ENCODE measurements around the gene SLC9A5.

DNA sequence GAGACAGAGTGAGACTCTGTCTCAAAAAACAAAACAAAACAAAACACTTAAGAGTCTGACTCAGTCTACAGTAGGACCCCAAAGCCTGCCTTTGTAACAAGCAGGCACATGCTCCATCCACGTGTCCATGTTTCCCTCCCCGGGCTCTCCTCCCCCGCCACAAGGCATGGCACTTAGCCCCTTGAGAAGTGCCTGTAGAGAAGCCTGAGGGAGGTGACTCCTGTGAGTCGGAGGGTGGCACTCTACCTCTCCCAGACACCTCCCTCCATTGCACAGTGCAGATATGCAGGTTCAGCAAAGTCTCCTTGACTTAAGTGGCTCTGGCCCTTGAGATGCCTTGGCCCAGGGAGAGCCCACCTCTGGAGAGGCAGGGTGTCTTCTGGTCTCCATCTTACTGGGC lies 8.3 kb upstream of the SLC9A5 start:
- TF ChIP-seq, protein P1, sequence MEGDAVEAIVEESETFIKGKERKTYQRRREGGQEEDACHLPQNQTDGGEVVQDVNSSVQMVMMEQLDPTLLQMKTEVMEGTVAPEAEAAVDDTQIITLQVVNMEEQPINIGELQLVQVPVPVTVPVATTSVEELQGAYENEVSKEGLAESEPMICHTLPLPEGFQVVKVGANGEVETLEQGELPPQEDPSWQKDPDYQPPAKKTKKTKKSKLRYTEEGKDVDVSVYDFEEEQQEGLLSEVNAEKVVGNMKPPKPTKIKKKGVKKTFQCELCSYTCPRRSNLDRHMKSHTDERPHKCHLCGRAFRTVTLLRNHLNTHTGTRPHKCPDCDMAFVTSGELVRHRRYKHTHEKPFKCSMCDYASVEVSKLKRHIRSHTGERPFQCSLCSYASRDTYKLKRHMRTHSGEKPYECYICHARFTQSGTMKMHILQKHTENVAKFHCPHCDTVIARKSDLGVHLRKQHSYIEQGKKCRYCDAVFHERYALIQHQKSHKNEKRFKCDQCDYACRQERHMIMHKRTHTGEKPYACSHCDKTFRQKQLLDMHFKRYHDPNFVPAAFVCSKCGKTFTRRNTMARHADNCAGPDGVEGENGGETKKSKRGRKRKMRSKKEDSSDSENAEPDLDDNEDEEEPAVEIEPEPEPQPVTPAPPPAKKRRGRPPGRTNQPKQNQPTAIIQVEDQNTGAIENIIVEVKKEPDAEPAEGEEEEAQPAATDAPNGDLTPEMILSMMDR (IDR thresholded peaks at IDR 0.05; ENCODE audit: low read depth, low read length, missing input control) = no peak
- no peak for TF ChIP-seq FOXA1 (IDR thresholded peaks at IDR 0.05)
- TF ChIP-seq TAF1 (conservative IDR thresholded peaks at IDR 0.05) = no peak
- no peak for TF ChIP-seq RXRA (IDR thresholded peaks at IDR 0.05)
- TF ChIP-seq, protein P2, sequence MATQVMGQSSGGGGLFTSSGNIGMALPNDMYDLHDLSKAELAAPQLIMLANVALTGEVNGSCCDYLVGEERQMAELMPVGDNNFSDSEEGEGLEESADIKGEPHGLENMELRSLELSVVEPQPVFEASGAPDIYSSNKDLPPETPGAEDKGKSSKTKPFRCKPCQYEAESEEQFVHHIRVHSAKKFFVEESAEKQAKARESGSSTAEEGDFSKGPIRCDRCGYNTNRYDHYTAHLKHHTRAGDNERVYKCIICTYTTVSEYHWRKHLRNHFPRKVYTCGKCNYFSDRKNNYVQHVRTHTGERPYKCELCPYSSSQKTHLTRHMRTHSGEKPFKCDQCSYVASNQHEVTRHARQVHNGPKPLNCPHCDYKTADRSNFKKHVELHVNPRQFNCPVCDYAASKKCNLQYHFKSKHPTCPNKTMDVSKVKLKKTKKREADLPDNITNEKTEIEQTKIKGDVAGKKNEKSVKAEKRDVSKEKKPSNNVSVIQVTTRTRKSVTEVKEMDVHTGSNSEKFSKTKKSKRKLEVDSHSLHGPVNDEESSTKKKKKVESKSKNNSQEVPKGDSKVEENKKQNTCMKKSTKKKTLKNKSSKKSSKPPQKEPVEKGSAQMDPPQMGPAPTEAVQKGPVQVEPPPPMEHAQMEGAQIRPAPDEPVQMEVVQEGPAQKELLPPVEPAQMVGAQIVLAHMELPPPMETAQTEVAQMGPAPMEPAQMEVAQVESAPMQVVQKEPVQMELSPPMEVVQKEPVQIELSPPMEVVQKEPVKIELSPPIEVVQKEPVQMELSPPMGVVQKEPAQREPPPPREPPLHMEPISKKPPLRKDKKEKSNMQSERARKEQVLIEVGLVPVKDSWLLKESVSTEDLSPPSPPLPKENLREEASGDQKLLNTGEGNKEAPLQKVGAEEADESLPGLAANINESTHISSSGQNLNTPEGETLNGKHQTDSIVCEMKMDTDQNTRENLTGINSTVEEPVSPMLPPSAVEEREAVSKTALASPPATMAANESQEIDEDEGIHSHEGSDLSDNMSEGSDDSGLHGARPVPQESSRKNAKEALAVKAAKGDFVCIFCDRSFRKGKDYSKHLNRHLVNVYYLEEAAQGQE (IDR thresholded peaks at IDR 0.05) = no peak
- no peak for TF ChIP-seq SP1 (IDR thresholded peaks at IDR 0.05)
- TF ChIP-seq, protein P3, sequence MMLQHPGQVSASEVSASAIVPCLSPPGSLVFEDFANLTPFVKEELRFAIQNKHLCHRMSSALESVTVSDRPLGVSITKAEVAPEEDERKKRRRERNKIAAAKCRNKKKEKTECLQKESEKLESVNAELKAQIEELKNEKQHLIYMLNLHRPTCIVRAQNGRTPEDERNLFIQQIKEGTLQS (IDR thresholded peaks at IDR 0.05) = no peak
- TF ChIP-seq EGR1 (IDR thresholded peaks at IDR 0.05; ENCODE audit: low read depth in 2 of 2) = no peak
- TF ChIP-seq HNF4G (IDR thresholded peaks at IDR 0.05) = no peak
- TF ChIP-seq, protein P4, sequence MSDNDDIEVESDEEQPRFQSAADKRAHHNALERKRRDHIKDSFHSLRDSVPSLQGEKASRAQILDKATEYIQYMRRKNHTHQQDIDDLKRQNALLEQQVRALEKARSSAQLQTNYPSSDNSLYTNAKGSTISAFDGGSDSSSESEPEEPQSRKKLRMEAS (IDR thresholded peaks at IDR 0.05) = no peak
